Spleen (tissue), 11 donors: ENCODE results near the gene CST3. TPM values are rescaled to one million over a fixed set of nuclear protein-coding genes. Genes with fewer than 3 reads are reported as not detected.

Experiments
- DNase-seq: peaks from one replicate; pipeline ENCODE4 v3.0.0-alpha.2; 2020
- H3K27ac ChIP-seq, 8 donors: fragments of 200-600 bp; sonication (generic) in 7 of 8; 1 replicate in 4 of 8; 2 replicates in 4 of 8; pipeline versions ENCODE4 v1.5.0 to v1.8.0; 2016 to 2021; ENCODE audit warnings: inconsistent platforms in 4 of 8, mild to moderate bottlenecking in 4 of 8, moderate library complexity in 1 of 8
- H3K27me3 ChIP-seq, 7 donors: fragments of 200-600 bp; sonication (generic) in 6 of 7; replicated peaks in 1 of 7; 1 replicate in 4 of 7; 2 replicates in 3 of 7; pipeline versions ENCODE4 v1.5.0 to v1.8.0; 2016 to 2021; ENCODE audit warnings: inconsistent platforms in 3 of 7, mild to moderate bottlenecking in 1 of 7
- H3K36me3 ChIP-seq, 6 donors: fragments of 200-600 bp; sonication (generic) in 5 of 6; 1 replicate in 4 of 6; 2 replicates in 2 of 6; pipeline versions ENCODE4 v1.5.0 to v1.8.0; 2016 to 2021; ENCODE audit warnings: inconsistent platforms in 2 of 6
- H3K4me1 ChIP-seq, 6 donors: fragments of 200-600 bp; sonication (generic) in 5 of 6; 1 replicate in 3 of 6; 2 replicates in 3 of 6; pipeline versions ENCODE4 v1.5.0 to v1.8.0; 2016 to 2021; ENCODE audit warnings: inconsistent platforms in 3 of 6
- H3K4me3 ChIP-seq, 8 donors: fragments of 200-600 bp; sonication (generic) in 7 of 8; 1 replicate in 4 of 8; 2 replicates in 4 of 8; pipeline versions ENCODE4 v1.5.0 to v1.8.0; 2016 to 2021; ENCODE audit warnings: inconsistent platforms in 4 of 8, mild to moderate bottlenecking in 4 of 8, moderate library complexity in 2 of 8
- H3K9me3 ChIP-seq, 8 donors: fragments of 200-600 bp; sonication (generic) in 7 of 8; 1 replicate in 4 of 8; 2 replicates in 4 of 8; pipeline versions ENCODE4 v1.5.0 to v1.8.0; 2016 to 2021; ENCODE audit warnings: inconsistent platforms in 4 of 8
- CTCF ChIP-seq, 11 experiments: fragments of 200-600 bp in 7 of 11; fragments of 450-650 bp in 4 of 11; sonication (generic) in 4 of 11; IDR thresholded peaks in 8 of 11; conservative IDR thresholded peaks in 3 of 11; 1 replicate in 7 of 11; 2 replicates in 4 of 11; pipeline versions ENCODE4 v1.4.0 to v1.8.0; 2016 to 2021; ENCODE audit warnings: antibody characterized with exemption in 11 of 11, inconsistent platforms in 4 of 11, mild to moderate bottlenecking in 1 of 11
- POLR2A ChIP-seq, 3 donors: fragments of 450-650 bp; IDR thresholded peaks; one replicate each; pipeline ENCODE4 v1.5.1; 2017; ENCODE audit warnings: antibody characterized with exemption in 3 of 3, mild to moderate bottlenecking in 1 of 3
- POLR2AphosphoS5 ChIP-seq, 3 donors: sonication (generic); formaldehyde crosslinking; IDR thresholded peaks; one replicate each; pipeline ENCODE4 v1.5.1; 2017; ENCODE audit warnings: antibody characterized with exemption in 3 of 3
- WGBS, 5 donors: extraction: QIAGEN DNeasy Blood & Tissue Kit in 3 of 5; methylation state at CpG; one replicate each; pipeline versions ENCODE4 v1.1.5 to v1.1.7; 2013 to 2018; 5-methylcytosine and 5-hydroxymethylcytosine counted together
- intact Hi-C: fragments of 100-400 bp; cut with DNase I; formaldehyde crosslinking; loops from one replicate; pipeline ENCODE4 v1.15.0; 2023; ENCODE audit warnings: low total_unique reads
- polyA plus RNA-seq, 3 donors: library from polyadenylated mRNA; stranded (reverse); fragments of 200-250 nt; gene quantifications; one replicate each; pipeline ENCODE4 v1.2.1, GENCODE V29; 2013
- total RNA-seq, 7 donors: library from RNA; depleted of rRNA in 3 of 7; stranded (reverse); fragments of >200 nt in 3 of 7; fragmentation: NEBNext Ultra II Directional in 4 of 7; extraction: Animal tissue kit (Norgen Biotek cat#: 25700) in 4 of 7; gene quantifications; one replicate each; pipeline versions ENCODE4 v1.1.0 to v1.2.1, GENCODE V29; 2016 to 2021
- donor health status: healthy with polysubstance abuse.
- donor health status: DM: no; HTN: no; CAD: no; lungs with moderate emphysema.
- donor health status: DM: no; HTN: no; CAD: no.
- donor health status: Bipolar disorder and iron deficiency.
- donor health status: healthy.
- donor health status: DM: no; HTN: no; CAD: no.
- donor health status: DM: yes; HTN: yes; CAD: no.

The CST3 gene
- total and polyA plus RNA-seq, 10 donors, result 199 to 1,082 (median 595) TPM

GRCh38 chr20:23596579-23597250 lies 41.0 kb downstream of the CST3 start:
- Histone ChIP-seq H3K4me1 (no peaks in the 10 kb centered on the region), H3K27me3 (no peaks in the 10 kb centered on the region), H3K36me3 (no peaks in the 10 kb centered on the region), H3K4me3 (no peak overlapping the region), H3K9me3 (no peaks in the 10 kb centered on the region), H3K27ac (no peak overlapping the region)
- intact Hi-C loops, result no loop called here
- no peak for DNase-seq
- no peak for TF ChIP-seq POLR2A (IDR thresholded peaks at IDR 0.05)
- 41 to 71% (median 54%) methylated on average over 2 of the region's 2 CpGs for WGBS, 5 donors

GRCh38 chr20:23595941-23596340 lies 41.8 kb downstream of the CST3 start:
- no peaks in the 10 kb centered on the region for H3K36me3 ChIP-seq
- H3K4me1 ChIP-seq, result no peaks in the 10 kb centered on the region
- intact Hi-C loops, result no loop called here
- DNase-seq, result no peak
- 80 to 92% (median 87%) methylated on average over 1 of the region's 1 CpG for WGBS, 5 donors
- H3K9me3 ChIP-seq, result no peaks in the 10 kb centered on the region
- no peaks in the 10 kb centered on the region for H3K27me3 ChIP-seq
- no peak overlapping the region for H3K27ac ChIP-seq
- no peak overlapping the region for H3K4me3 ChIP-seq
- TF ChIP-seq POLR2AphosphoS5 (IDR thresholded peaks at IDR 0.05), result no peak
- no peak for TF ChIP-seq CTCF (IDR thresholded peaks at IDR 0.05 in 8 of 11, conservative IDR thresholded peaks at IDR 0.05 in 3 of 11)
- TF ChIP-seq POLR2A (IDR thresholded peaks at IDR 0.05), result no peak

GRCh38 chr20:23588434-23589403 lies 49.0 kb downstream of the CST3 start:
- Histone ChIP-seq H3K27me3 (peaks cover 0 to 34% (median 0%) of the 10 kb centered on the region in 7 donors), H3K4me3 (no peak overlapping the region), H3K4me1 (no peaks in the 10 kb centered on the region), H3K27ac (no peak overlapping the region), H3K36me3 (no peaks in the 10 kb centered on the region), H3K9me3 (no peaks in the 10 kb centered on the region)
- no peak for TF ChIP-seq CTCF (IDR thresholded peaks at IDR 0.05 in 8 of 11, conservative IDR thresholded peaks at IDR 0.05 in 3 of 11)
- TF ChIP-seq POLR2AphosphoS5 (IDR thresholded peaks at IDR 0.05), result no peak
- no peak for TF ChIP-seq POLR2A (IDR thresholded peaks at IDR 0.05)
- DNase-seq, result no peak
- intact Hi-C loops, result no loop called here
- WGBS, 5 donors, result 85 to 89% (median 88%) methylated on average over 9 to 10 of the region's 10 CpGs

GRCh38 chr20:23587631-23588030 lies 50.1 kb downstream of the CST3 start:
- no peaks in the 10 kb centered on the region for H3K4me1 ChIP-seq
- no peak overlapping the region for H3K27ac ChIP-seq
- intact Hi-C loops, result no loop called here
- no peaks in the 10 kb centered on the region for H3K36me3 ChIP-seq
- no peak for DNase-seq
- no peak overlapping the region for H3K4me3 ChIP-seq
- no peaks in the 10 kb centered on the region for H3K9me3 ChIP-seq
- WGBS, 5 donors, result 77 to 89% (median 82%) methylated on average over 7 of the region's 7 CpGs
- H3K27me3 ChIP-seq, result peaks cover 0 to 34% (median 0%) of the 10 kb centered on the region in 7 donors
- TF ChIP-seq CTCF (IDR thresholded peaks at IDR 0.05 in 8 of 11, conservative IDR thresholded peaks at IDR 0.05 in 3 of 11) (no peak), POLR2AphosphoS5 (IDR thresholded peaks at IDR 0.05) (no peak), POLR2A (IDR thresholded peaks at IDR 0.05) (no peak)
